Measurements from ENCODE around the gene PRKCH. TPM values are rescaled to one million over a fixed set of nuclear protein-coding genes. Genes with fewer than 3 reads are reported as not detected.

Gene PRKCH
- total RNA-seq, 2 donors from 2014 or later: 18.2 to 82.4 TPM

DNA sequence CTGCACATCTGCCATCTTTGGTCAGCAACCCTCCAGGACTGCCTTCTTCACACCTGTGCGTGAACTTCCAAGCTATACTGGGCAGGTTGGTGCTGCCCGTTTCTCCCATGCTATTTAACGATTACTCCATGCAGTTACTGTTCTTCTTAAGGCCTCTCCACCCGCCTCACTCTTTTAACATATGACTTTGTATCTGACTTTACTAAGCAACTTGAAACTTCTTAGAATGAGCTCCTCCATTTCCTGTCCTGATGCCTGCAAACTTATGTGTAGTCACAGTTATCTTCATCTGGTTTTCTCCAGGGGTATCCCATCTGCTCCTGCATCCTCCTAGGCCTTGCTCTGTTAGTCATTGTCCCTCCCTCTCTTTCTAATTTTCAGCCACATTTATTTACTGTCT, 35.7 kb downstream of the PRKCH start:
- intact Hi-C loops (cut with DNase I): no loop called here
- Histone ChIP-seq H3K4me1 (no peaks in the 10 kb centered on the region), H3K36me3 (replicated peaks in 1 of 2; ENCODE audit: insufficient read depth in 1 of 2, low read depth in 2 of 2) (no peaks in the 10 kb centered on the region), H3K4me3 (no peak overlapping the region), H3K27me3 (no peaks in the 10 kb centered on the region), H3K9me3 (no peaks in the 10 kb centered on the region), H3K27ac (no peak overlapping the region)
- no peak for DNase-seq
- TF ChIP-seq CTCF (IDR thresholded peaks at IDR 0.05): no peak
- TF ChIP-seq POLR2A (IDR thresholded peaks at IDR 0.05): no peak
- WGBS, 2 donors: 94 to 95% methylated on average over 4 of the region's 4 CpGs
- no peak for ATAC-seq

DNA sequence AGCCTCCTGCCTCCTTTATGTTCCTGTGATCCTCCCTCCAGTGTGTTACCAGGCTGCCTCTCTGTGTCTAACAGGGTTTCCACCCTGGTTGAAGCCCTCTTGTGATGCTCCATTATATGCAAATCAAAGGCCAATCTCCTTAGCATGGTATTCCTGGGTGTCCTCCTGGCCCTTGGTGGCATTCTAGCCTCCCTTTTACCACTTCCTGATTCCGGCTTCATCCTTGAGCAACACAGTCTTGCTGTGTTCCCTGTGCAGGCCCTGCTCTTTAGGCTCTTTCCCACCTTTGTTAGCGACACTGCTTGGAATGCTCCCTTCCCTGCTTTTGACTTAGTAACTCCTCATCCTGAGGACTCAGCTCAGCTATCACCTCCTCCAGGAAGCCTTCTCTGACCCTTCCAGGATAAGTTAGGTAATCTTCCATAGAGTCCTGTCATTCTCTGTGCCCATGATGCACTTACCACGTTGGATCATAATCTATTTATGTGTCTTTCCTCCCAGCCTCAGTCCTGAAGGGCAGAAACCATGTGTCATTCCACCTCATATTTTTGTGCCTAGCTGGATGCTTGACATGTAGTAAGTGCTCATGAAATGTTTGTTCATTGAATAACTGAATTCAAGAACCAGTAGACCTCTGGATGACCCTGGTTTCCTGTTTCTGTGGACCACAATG, 37.3 kb downstream of the PRKCH start:
- Histone ChIP-seq H3K4me3 (no peak overlapping the region), H3K9me3 (no peaks in the 10 kb centered on the region), H3K36me3 (replicated peaks in 1 of 2; ENCODE audit: insufficient read depth in 1 of 2, low read depth in 2 of 2) (no peaks in the 10 kb centered on the region), H3K27me3 (no peaks in the 10 kb centered on the region), H3K27ac (no peak overlapping the region), H3K4me1 (no peaks in the 10 kb centered on the region)
- no peak for ATAC-seq
- TF ChIP-seq POLR2A (IDR thresholded peaks at IDR 0.05) (no peak), CTCF (IDR thresholded peaks at IDR 0.05) (no peak)
- DNase-seq: no peak
- WGBS, 2 donors: 77 to 87% methylated on average over 3 of the region's 3 CpGs
- intact Hi-C loops (cut with DNase I): no loop called here

- Histone ChIP-seq H3K9me3 (no peaks in the 10 kb centered on the region), H3K27me3 (no peaks in the 10 kb centered on the region), H3K4me1 (no peaks in the 10 kb centered on the region), H3K27ac (no peak overlapping the region), H3K36me3 (replicated peaks in 1 of 2; ENCODE audit: insufficient read depth in 1 of 2, low read depth in 2 of 2) (no peaks in the 10 kb centered on the region), H3K4me3 (no peak overlapping the region)
- ATAC-seq (no peak), DNase-seq (no peak)
- WGBS, 2 donors: 86 to 92% methylated on average over 4 to 5 of the region's 5 CpGs
- intact Hi-C loops (cut with DNase I): no loop called here
- TF ChIP-seq CTCF (IDR thresholded peaks at IDR 0.05) (no peak), POLR2A (IDR thresholded peaks at IDR 0.05) (no peak)
These were observed 39.6 kb downstream of the PRKCH start for GRCh38 chr14:61360796-61361525.

DNA sequence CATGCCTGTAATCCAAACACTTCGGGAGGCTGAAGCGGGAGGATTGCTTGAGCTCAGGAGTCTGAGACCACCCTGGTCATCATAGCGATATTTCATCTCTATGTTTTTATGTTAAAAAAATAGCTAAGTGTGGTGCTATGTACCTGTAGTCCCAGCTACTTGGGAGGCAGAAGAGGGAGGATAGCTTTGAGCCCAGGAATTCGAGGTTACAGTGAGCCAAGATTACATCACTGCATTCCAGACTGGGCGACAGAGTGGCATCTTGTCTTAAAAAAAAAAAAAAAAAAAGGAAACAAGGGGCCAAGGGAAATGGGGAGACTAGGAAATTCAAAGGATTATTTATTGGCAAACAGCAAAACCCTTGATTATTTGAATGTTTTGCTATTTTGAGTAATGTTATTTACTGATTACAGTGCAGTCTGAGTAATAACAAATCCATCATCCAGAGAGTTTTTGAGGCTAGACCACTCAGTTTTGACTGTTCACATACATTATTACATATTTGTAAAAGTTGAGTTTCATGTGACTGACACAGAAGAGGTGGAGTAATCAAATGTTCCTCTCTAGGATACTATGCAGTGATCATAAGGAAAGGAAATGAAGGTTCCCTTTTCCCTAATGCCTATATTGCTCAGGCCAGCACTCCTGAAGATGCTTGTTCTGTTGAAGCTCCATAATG, 40.8 kb downstream of the PRKCH start:
- Histone ChIP-seq H3K4me1 (no peaks in the 10 kb centered on the region), H3K9me3 (no peaks in the 10 kb centered on the region), H3K27ac (no peak overlapping the region), H3K4me3 (no peak overlapping the region), H3K27me3 (no peaks in the 10 kb centered on the region), H3K36me3 (replicated peaks in 1 of 2; ENCODE audit: insufficient read depth in 1 of 2, low read depth in 2 of 2) (no peaks in the 10 kb centered on the region)
- no peak for DNase-seq
- TF ChIP-seq POLR2A (IDR thresholded peaks at IDR 0.05) (no peak), CTCF (IDR thresholded peaks at IDR 0.05) (no peak)
- 85 to 86% methylated on average over 5 of the region's 5 CpGs for WGBS, 2 donors
- ATAC-seq: no peak
- intact Hi-C loops (cut with DNase I): no loop called here

Measured in body of pancreas (tissue), 4 donors.